Keratinocyte (primary cell): ENCODE measurements around the gene COL25A1.

ENCODE experiments used
- EZH2 ChIP-seq: IDR thresholded peaks from one replicate; pipeline ENCODE4 v1.6.1; 2012; ENCODE audit warnings: inconsistent platforms, mild to moderate bottlenecking, low read length, moderate library complexity
- TF ChIP-seq, protein P1 (sequence below), 3 experiments: IDR thresholded peaks in 1 of 3; conservative IDR thresholded peaks in 1 of 3; optimal IDR thresholded peaks in 1 of 3; 2 replicates in 2 of 3; 3 replicates in 1 of 3; pipeline versions ENCODE3 to v1.5.1; 2011; ENCODE audit warnings: low read length in 3 of 3, mild to moderate bottlenecking in 3 of 3, moderate library complexity in 2 of 3, control low read depth in 1 of 3, inconsistent platforms in 1 of 3; ENCODE audit not compliant: insufficient read depth in 2 of 3; ENCODE audit errors: extremely low read depth in 1 of 3

DNA sequence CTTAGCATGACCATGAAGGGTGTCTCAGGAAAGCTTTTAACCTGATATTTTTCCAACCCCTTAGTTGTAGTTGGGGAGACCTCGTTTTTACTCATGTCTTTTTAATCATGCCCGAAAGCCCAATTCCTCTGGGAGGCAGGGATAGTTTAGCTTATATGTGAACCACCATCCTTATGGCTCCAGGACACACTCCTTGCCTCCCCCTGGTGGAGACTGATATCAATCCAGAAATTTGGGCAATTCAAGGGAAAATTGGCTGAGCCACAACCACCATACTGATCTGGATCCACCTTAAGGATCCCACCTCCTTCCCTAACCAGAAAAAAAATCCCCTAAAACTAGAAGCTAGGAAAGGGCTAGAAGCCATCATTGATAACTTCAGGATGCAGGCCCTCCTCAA lies 13.4 kb upstream of the COL25A1 start:
- TF ChIP-seq, protein P1, sequence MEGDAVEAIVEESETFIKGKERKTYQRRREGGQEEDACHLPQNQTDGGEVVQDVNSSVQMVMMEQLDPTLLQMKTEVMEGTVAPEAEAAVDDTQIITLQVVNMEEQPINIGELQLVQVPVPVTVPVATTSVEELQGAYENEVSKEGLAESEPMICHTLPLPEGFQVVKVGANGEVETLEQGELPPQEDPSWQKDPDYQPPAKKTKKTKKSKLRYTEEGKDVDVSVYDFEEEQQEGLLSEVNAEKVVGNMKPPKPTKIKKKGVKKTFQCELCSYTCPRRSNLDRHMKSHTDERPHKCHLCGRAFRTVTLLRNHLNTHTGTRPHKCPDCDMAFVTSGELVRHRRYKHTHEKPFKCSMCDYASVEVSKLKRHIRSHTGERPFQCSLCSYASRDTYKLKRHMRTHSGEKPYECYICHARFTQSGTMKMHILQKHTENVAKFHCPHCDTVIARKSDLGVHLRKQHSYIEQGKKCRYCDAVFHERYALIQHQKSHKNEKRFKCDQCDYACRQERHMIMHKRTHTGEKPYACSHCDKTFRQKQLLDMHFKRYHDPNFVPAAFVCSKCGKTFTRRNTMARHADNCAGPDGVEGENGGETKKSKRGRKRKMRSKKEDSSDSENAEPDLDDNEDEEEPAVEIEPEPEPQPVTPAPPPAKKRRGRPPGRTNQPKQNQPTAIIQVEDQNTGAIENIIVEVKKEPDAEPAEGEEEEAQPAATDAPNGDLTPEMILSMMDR (optimal IDR thresholded peaks at IDR 0.05 in 1 of 3, IDR thresholded peaks at IDR 0.05 in 1 of 3, conservative IDR thresholded peaks at IDR 0.05 in 1 of 3; ENCODE audit: extremely low read depth in 1 of 3, insufficient read depth in 2 of 3, low read length in 3 of 3): peak; percentile 8 to 31 (median 20)
- no peak for TF ChIP-seq EZH2
